GM23248 (cell line): ENCODE data around the gene ZC2HC1C.

Source experiments
- EZH2 ChIP-seq: fragments of 200-600 bp; sonication (generic); IDR thresholded peaks from 2 replicates; pipeline ENCODE4 v1.6.1; 2018; ENCODE audit warnings: antibody characterized with exemption, mild to moderate bottlenecking; ENCODE audit not compliant: insufficient read depth, poor library complexity, severe bottlenecking
- EZH2phosphoT487 ChIP-seq: fragments of 200-600 bp; sonication (generic); IDR thresholded peaks from 2 replicates; pipeline ENCODE4 v1.6.1; 2018; ENCODE audit warnings: antibody characterized with exemption, moderate library complexity, mild to moderate bottlenecking, low read depth; ENCODE audit not compliant: insufficient read depth

DNA sequence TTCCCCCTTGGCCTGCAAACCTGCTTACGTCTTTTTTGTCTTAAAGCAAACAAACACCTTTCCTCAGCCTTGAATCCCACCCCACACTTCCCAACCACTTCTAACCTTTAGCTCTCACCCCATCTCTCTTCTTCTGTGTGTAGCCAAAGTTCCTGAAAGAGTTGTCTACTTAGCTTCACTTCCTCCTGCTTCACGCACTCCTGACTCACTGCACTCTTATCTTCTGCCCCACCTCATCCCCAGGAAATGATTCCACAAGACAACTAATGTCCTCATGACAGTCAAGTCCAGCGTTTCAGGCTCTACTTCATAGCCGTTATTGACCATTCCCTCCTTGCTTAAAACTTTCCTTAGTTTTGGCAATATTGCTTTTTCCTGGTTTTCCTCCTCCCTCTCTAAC, 44.4 kb upstream of the ZC2HC1C start:
- no peak for TF ChIP-seq EZH2
- TF ChIP-seq EZH2phosphoT487: no peak
